H1 (cell line): Measurements from ENCODE around the gene ADGRL3.
"Not testable (repeated sequence)": the region's sequence is repeated elsewhere in the genome, so short reads cannot be mapped to it uniquely, and the experiment has no call there.

Experiments used
- CEBPB ChIP-seq: IDR thresholded peaks from 2 replicates; pipeline ENCODE4 v1.6.1; 2012; ENCODE audit warnings: low read depth, low read length
- CTCF ChIP-seq, 3 experiments: IDR thresholded peaks; 1 replicate in 2 of 3; 2 replicates in 1 of 3; pipeline versions ENCODE4 v1.5.1 to v1.6.1; 2011; ENCODE audit warnings: low read length in 3 of 3, mild to moderate bottlenecking in 3 of 3, inconsistent platforms in 2 of 3, low read depth in 1 of 3, moderate library complexity in 1 of 3; ENCODE audit not compliant: insufficient read depth in 1 of 3; ENCODE audit errors: control extremely low read depth in 1 of 3
- KDM1A ChIP-seq: fragments of 200-600, 300-600 bp; sonication (generic); IDR thresholded peaks from 2 replicates; pipeline ENCODE4 v1.7.1; 2016; ENCODE audit warnings: mild to moderate bottlenecking, low read length, borderline replicate concordance
- NRF1 ChIP-seq: IDR thresholded peaks from 2 replicates; pipeline ENCODE4 v1.6.1; 2011; ENCODE audit warnings: mild to moderate bottlenecking, low read depth, low read length, improper control_type of control experiment
- POU5F1 ChIP-seq: IDR thresholded peaks from 2 replicates; pipeline ENCODE4 v1.6.1; 2011; ENCODE audit warnings: low read depth, mild to moderate bottlenecking, low read length, moderate library complexity
- RAD21 ChIP-seq, 2 experiments: IDR thresholded peaks in 1 of 2; conservative IDR thresholded peaks in 1 of 2; 2 replicates each; pipeline ENCODE4 v1.6.1; 2011; ENCODE audit warnings: low read depth in 2 of 2, low read length in 2 of 2, improper control_type of control experiment in 1 of 2, inconsistent platforms in 1 of 2, mild to moderate bottlenecking in 1 of 2, moderate library complexity in 1 of 2
- SIN3A ChIP-seq, 2 experiments: IDR thresholded peaks in 1 of 2; conservative IDR thresholded peaks in 1 of 2; 2 replicates each; pipeline ENCODE4 v1.6.1; 2011 to 2012; ENCODE audit warnings: low read length in 2 of 2, improper control_type of control experiment in 1 of 2, low read depth in 1 of 2, mild to moderate bottlenecking in 1 of 2
- TAF1 ChIP-seq: IDR thresholded peaks from 2 replicates; pipeline ENCODE4 v1.6.1; 2011; ENCODE audit warnings: mild to moderate bottlenecking, low read depth, low read length
- USF2 ChIP-seq: IDR thresholded peaks from 2 replicates; pipeline ENCODE4 v1.6.1; 2011; ENCODE audit warnings: low read length, improper control_type of control experiment

- not testable (repeated sequence) for TF ChIP-seq CTCF (IDR thresholded peaks at IDR 0.05; ENCODE audit: control extremely low read depth in 1 of 3, insufficient read depth in 1 of 3, low read depth in 1 of 3, low read length in 3 of 3); NRF1; RAD21 (IDR thresholded peaks at IDR 0.05 in 1 of 2, conservative IDR thresholded peaks at IDR 0.05 in 1 of 2; ENCODE audit: low read depth in 2 of 2, low read length in 2 of 2); SIN3A (conservative IDR thresholded peaks at IDR 0.05 in 1 of 2, IDR thresholded peaks at IDR 0.05 in 1 of 2; ENCODE audit: low read depth in 1 of 2, low read length in 2 of 2); CEBPB; USF2; KDM1A; TAF1; POU5F1
These were observed 564.0 kb downstream of the ADGRL3 start for GRCh38 chr4:61764090-61764489.
